Smooth muscle cell (in vitro differentiated cells): ENCODE data around the gene CPLX1. TPM values are rescaled to one million over a fixed set of nuclear protein-coding genes. Genes with fewer than 3 reads are reported as not detected.

Source experiments
- DNase-seq: peaks from one replicate; lab custom pipeline; 2025; ENCODE audit not compliant: unreplicated experiment; lab: John Stamatoyannopoulos, UW
- H2AFZ ChIP-seq: fragments of 200-600 bp; sonication (generic); 2 replicates; pipeline ENCODE4 v1.6.0; 2016; ENCODE audit warnings: antibody characterized with exemption, low read depth, mild to moderate bottlenecking
- H3F3A ChIP-seq: fragments of 200-600 bp; sonication (generic); 2 replicates; pipeline ENCODE4 v1.6.0; 2017; ENCODE audit warnings: antibody characterized with exemption, low read depth
- H3K27ac ChIP-seq: fragments of 200-600 bp; sonication (generic); 2 replicates; pipeline ENCODE4 v1.5.1; 2016; ENCODE audit warnings: low read depth, mild to moderate bottlenecking
- H3K27me3 ChIP-seq: fragments of 200-600 bp; sonication (generic); 2 replicates; pipeline ENCODE4 v1.6.1; 2016; ENCODE audit warnings: low read depth, mild to moderate bottlenecking
- H3K36me3 ChIP-seq: fragments of 200-600 bp; sonication (generic); 2 replicates; pipeline ENCODE4 v1.5.1; 2016; ENCODE audit warnings: low read depth
- H3K4me1 ChIP-seq: fragments of 200-600 bp; sonication (generic); 2 replicates; pipeline ENCODE4 v1.5.1; 2016; ENCODE audit warnings: low read depth
- H3K4me2 ChIP-seq: fragments of 200-600 bp; sonication (generic); 2 replicates; pipeline ENCODE4 v1.6.0; 2016; ENCODE audit warnings: mild to moderate bottlenecking
- H3K4me3 ChIP-seq: fragments of 200-600 bp; sonication (generic); 2 replicates; pipeline ENCODE4 v1.5.1; 2016; ENCODE audit warnings: mild to moderate bottlenecking
- H3K79me2 ChIP-seq: fragments of 200-600 bp; sonication (generic); 2 replicates; pipeline ENCODE4 v1.6.0; 2016; ENCODE audit warnings: low read depth, mild to moderate bottlenecking
- H3K9ac ChIP-seq: fragments of 200-600 bp; sonication (generic); 2 replicates; pipeline ENCODE4 v1.6.0; 2016; ENCODE audit warnings: low read depth
- H3K9me3 ChIP-seq: fragments of 200-600 bp; sonication (generic); replicated peaks from 2 replicates; pipeline ENCODE4 v1.5.1; 2016; ENCODE audit warnings: low read depth
- H4K20me1 ChIP-seq: fragments of 200-600 bp; sonication (generic); 2 replicates; pipeline ENCODE4 v1.6.0; 2016; ENCODE audit warnings: low read depth
- CTCF ChIP-seq: fragments of 200-600 bp; sonication (generic); IDR thresholded peaks from 2 replicates; pipeline ENCODE4 v1.5.1; 2017; ENCODE audit warnings: borderline replicate concordance, mild to moderate bottlenecking, antibody characterized with exemption; ENCODE audit not compliant: insufficient read depth, poor library complexity, severe bottlenecking
- WGBS: methylation state at CpG from one replicate; pipeline ENCODE4 v1.1.7; 2016; ENCODE audit warnings: low lambda C conversion rate; 5-methylcytosine and 5-hydroxymethylcytosine counted together
- polyA plus RNA-seq: library from polyadenylated mRNA; unstranded; fragments of >200 nt; fragmentation: Nextera tagmentation; extraction: Ambion mirVana; gene quantifications from 2 replicates; pipeline ENCODE4 v1.2.1, GENCODE V29; 2016
- total RNA-seq: library from RNA; depleted of rRNA; stranded (reverse); fragments of >200 nt; gene quantifications from 2 replicates; pipeline ENCODE4 v1.2.3, GENCODE V29; 2014

The CPLX1 gene
- total and polyA plus RNA-seq, 2 experiments from 2014 or later, result not detected

- no peak overlapping the region for H3K4me3 ChIP-seq
- no peaks in the 10 kb centered on the region for H3K79me2 ChIP-seq
- WGBS, result 97% methylated on average over 32 of the region's 33 CpGs
- no peaks in the 10 kb centered on the region for H4K20me1 ChIP-seq
- no peaks in the 10 kb centered on the region for H3K4me1 ChIP-seq
- H3F3A ChIP-seq, result no peaks in the 10 kb centered on the region
- H2AFZ ChIP-seq, result no peak overlapping the region
- no peak overlapping the region for H3K27ac ChIP-seq
- DNase-seq, result no peak
- H3K36me3 ChIP-seq, result peaks cover 6% of the 10 kb centered on the region
- no peaks in the 10 kb centered on the region for H3K9me3 ChIP-seq
- H3K4me2 ChIP-seq, result no peak overlapping the region
- no peaks in the 10 kb centered on the region for H3K27me3 ChIP-seq
- no peak overlapping the region for H3K9ac ChIP-seq
- no peak for TF ChIP-seq CTCF
Measured at GRCh38 chr4:853416-853781, 27.5 kb upstream of the CPLX1 start.

GRCh38 chr4:851701-852430, 25.9 kb upstream of the CPLX1 start:
- no peaks in the 10 kb centered on the region for H3K36me3 ChIP-seq
- no peaks in the 10 kb centered on the region for H3F3A ChIP-seq
- H3K27me3 ChIP-seq, result no peaks in the 10 kb centered on the region
- TF ChIP-seq CTCF, result no peak
- H2AFZ ChIP-seq, result no peak overlapping the region
- H3K4me1 ChIP-seq, result no peaks in the 10 kb centered on the region
- WGBS, result 98% methylated on average over 31 of the region's 33 CpGs
- no peaks in the 10 kb centered on the region for H3K9me3 ChIP-seq
- H4K20me1 ChIP-seq, result no peaks in the 10 kb centered on the region
- no peak overlapping the region for H3K27ac ChIP-seq
- H3K4me3 ChIP-seq, result no peak overlapping the region
- no peak overlapping the region for H3K9ac ChIP-seq
- no peaks in the 10 kb centered on the region for H3K79me2 ChIP-seq
- DNase-seq, result no peak
- no peak overlapping the region for H3K4me2 ChIP-seq

GRCh38 chr4:850323-850945, 24.5 kb upstream of the CPLX1 start:
- no peak overlapping the region for H3K4me3 ChIP-seq
- no peaks in the 10 kb centered on the region for H3K9me3 ChIP-seq
- H3K27ac ChIP-seq, result no peak overlapping the region
- no peaks in the 10 kb centered on the region for H3K27me3 ChIP-seq
- 98% methylated on average over 15 of the region's 18 CpGs for WGBS
- H3K79me2 ChIP-seq, result no peaks in the 10 kb centered on the region
- no peaks in the 10 kb centered on the region for H4K20me1 ChIP-seq
- H3K9ac ChIP-seq, result no peak overlapping the region
- H3K4me1 ChIP-seq, result no peaks in the 10 kb centered on the region
- no peaks in the 10 kb centered on the region for H3K36me3 ChIP-seq
- no peaks in the 10 kb centered on the region for H3F3A ChIP-seq
- no peak for TF ChIP-seq CTCF
- no peak overlapping the region for H3K4me2 ChIP-seq
- no peak overlapping the region for H2AFZ ChIP-seq
- no peak for DNase-seq
